RWPE2 (cell line): Measurements from ENCODE around the gene ADD1.

Source experiments
- ATAC-seq: fragments of 200-7000 bp; cut with Tn5 transposase; 3 replicates; pipeline ENCODE4 v1.9.1; 2021; ENCODE audit warnings: low read depth
- DNase-seq: peaks from one replicate; pipeline ENCODE4 v3.0.0-alpha.2; 2020; ENCODE audit warnings: low spot score
- H3K27ac ChIP-seq: fragments of 450-650 bp; 2 replicates; pipeline ENCODE4 v1.5.1; 2017; ENCODE audit warnings: mild to moderate bottlenecking; ENCODE audit not compliant: poor library complexity, severe bottlenecking
- H3K27me3 ChIP-seq: fragments of 250-450 bp; sonication (Bioruptor Pico); 2 replicates; pipeline ENCODE4 v1.5.1; 2021; ENCODE audit warnings: mild to moderate bottlenecking, moderate library complexity; ENCODE audit not compliant: insufficient read depth, poor library complexity, severe bottlenecking
- H3K36me3 ChIP-seq: fragments of 250-450 bp; sonication (Bioruptor Pico); 2 replicates; pipeline ENCODE4 v1.5.1; 2020; ENCODE audit warnings: low read depth, mild to moderate bottlenecking, moderate library complexity
- H3K4me1 ChIP-seq: fragments of 250-450 bp; sonication (Bioruptor Pico); 2 replicates; pipeline ENCODE4 v1.5.1; 2021; ENCODE audit warnings: mild to moderate bottlenecking, moderate library complexity; ENCODE audit not compliant: insufficient read depth, poor library complexity, severe bottlenecking
- H3K4me3 ChIP-seq: fragments of 250-450 bp; sonication (Bioruptor Pico); 2 replicates; pipeline ENCODE4 v1.5.1; 2021; ENCODE audit warnings: mild to moderate bottlenecking, moderate library complexity; ENCODE audit not compliant: severe bottlenecking
- H3K9me3 ChIP-seq: fragments of 250-450 bp; sonication (Bioruptor Pico); 2 replicates; pipeline ENCODE4 v1.5.1; 2021; ENCODE audit warnings: mild to moderate bottlenecking, moderate library complexity; ENCODE audit not compliant: severe bottlenecking
- TF ChIP-seq, protein P1 (sequence below): fragments of 450-650 bp; IDR thresholded peaks from one replicate; pipeline ENCODE4 v1.5.1; 2017; ENCODE audit warnings: mild to moderate bottlenecking, moderate library complexity; ENCODE audit not compliant: poor library complexity, severe bottlenecking

Gene ADD1

DNA sequence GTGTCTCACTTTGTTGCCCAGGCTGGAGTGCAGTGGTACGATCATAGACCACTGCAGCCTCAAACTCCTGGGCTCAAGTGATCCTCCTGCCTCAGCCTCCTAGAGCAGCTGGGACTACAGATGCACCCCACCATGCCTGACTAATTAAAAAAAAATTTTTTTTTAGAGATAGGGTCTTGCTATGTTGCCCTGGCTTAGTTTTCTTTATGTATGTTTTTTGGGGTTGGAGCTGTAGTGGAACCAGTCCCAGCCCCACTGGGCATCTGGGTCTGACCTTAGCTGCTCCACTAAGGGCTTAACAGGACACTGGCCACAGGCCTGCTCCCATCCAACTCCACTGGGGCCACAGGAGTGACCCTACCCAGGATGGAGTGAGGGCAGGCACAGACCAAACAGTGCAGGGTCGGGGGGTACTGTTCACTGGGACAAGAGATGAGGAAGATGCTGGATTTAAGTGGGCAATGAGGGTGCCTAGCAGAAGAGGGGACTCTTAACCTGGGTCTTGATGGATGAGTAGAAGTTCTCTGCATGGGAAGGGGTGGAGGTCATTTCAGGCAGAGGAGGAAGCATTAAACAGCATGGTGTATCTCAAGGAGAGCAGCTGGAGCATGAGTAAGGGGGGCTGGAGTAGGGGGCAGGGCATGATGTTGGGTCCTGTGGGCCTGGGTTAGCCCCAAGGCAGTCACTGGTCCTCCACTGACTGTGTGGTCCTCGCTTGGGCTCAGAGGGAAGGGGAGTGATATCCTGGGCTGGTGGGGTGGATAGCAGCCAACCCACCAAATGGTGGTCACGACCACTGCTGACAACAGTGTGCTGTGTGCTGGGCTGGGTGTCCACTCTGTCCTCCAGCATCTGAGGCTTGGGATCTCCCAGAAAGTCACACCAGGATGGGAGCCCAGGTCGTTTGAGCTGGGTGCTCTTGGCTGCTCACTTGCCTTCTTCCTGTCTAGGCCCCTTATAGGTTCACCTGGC lies 24.1 kb upstream of the ADD1 start:
- ATAC-seq (no peak), DNase-seq (no peak)
- Histone ChIP-seq H3K27me3 (no peaks in the 10 kb centered on the region), H3K4me1 (no peaks in the 10 kb centered on the region), H3K27ac (no peak overlapping the region), H3K4me3 (no peak overlapping the region), H3K36me3 (peaks cover 39% of the 10 kb centered on the region), H3K9me3 (no peaks in the 10 kb centered on the region)
- TF ChIP-seq, protein P1, sequence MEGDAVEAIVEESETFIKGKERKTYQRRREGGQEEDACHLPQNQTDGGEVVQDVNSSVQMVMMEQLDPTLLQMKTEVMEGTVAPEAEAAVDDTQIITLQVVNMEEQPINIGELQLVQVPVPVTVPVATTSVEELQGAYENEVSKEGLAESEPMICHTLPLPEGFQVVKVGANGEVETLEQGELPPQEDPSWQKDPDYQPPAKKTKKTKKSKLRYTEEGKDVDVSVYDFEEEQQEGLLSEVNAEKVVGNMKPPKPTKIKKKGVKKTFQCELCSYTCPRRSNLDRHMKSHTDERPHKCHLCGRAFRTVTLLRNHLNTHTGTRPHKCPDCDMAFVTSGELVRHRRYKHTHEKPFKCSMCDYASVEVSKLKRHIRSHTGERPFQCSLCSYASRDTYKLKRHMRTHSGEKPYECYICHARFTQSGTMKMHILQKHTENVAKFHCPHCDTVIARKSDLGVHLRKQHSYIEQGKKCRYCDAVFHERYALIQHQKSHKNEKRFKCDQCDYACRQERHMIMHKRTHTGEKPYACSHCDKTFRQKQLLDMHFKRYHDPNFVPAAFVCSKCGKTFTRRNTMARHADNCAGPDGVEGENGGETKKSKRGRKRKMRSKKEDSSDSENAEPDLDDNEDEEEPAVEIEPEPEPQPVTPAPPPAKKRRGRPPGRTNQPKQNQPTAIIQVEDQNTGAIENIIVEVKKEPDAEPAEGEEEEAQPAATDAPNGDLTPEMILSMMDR, result no peak

DNA sequence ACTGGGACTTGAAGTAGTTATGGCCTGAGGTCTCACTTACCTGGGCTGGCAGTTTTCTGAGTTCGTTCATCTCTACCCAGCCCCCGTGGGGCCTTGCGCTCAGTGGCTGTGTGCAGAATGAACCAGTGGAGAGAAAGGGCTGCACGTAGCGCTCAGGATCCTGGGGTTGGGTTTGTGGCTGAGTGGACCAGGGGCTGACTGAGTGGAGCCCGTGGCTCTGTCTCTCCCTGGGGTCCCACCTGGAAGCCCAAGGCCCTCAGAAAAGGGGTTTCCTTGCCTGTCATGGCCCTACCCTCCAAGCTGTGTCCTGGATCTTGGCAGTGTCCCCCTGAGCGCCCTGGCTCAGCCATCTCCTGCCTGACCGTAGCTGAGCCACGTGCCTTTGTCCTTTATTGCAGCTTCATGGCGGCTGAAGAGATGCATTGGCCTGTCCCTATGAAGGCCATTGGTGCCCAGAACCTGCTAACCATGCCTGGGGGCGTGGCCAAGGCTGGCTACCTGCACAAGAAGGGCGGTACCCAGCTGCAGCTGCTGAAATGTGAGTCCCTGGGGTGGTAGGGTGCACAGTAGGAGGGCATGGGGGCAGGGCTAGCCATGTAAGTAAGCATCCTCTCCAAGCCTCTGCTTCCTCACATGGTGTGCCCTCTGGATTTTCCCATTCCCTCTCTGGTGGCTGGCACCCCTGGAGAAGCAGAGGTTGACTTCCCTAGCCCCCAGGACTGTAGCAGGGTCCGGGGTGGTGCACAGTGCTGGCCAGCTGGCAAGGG lies 23.2 kb upstream of the ADD1 start:
- no peaks in the 10 kb centered on the region for H3K27me3 ChIP-seq
- H3K27ac ChIP-seq, result no peak overlapping the region
- H3K4me3 ChIP-seq, result no peak overlapping the region
- TF ChIP-seq, protein P1, result no peak
- no peaks in the 10 kb centered on the region for H3K9me3 ChIP-seq
- H3K36me3 ChIP-seq, result peaks cover 45% of the 10 kb centered on the region
- DNase-seq (no peak), ATAC-seq (no peak)
- no peaks in the 10 kb centered on the region for H3K4me1 ChIP-seq

DNA sequence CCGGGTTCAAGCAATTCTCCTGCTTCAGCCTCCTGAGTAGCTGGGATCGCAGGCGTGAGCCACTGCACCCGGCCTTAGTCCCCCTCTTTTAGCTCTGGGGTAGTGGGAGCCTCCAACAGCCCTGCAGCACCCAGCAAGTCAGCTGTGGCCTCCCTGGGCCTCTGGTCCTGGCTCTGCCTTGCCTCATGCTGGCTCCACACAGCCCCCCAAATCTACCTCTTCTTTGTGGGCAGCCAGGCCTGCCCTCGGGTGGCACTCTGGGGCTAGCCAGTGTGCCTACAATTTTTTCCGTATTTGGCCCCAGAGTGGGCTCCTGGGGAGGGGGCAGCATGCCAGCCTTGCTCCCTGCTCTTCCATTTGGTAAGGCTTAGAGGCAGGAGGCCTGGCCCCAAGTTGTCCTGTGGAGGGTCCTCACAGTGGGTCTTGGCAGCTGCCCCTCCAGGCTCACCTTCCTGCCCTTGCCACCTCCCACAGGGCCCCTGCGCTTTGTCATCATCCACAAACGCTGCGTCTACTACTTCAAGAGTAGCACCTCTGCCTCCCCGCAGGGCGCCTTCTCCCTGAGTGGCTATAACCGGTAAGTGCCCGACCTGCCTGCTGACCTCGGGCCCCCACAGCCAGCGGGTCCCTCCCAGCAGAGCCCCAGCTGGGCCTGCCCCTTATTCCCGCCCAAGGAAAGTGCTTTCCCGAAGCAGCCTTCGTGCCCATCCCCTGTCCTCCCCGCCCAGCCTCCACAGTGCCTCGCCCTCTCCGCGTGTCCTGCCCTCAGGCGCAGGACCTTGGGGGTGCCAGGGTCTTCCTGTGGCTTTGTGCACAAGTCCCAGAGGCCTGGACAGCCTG lies 21.0 kb upstream of the ADD1 start:
- H3K9me3 ChIP-seq, result no peaks in the 10 kb centered on the region
- no peaks in the 10 kb centered on the region for H3K4me1 ChIP-seq
- H3K27ac ChIP-seq, result no peak overlapping the region
- TF ChIP-seq, protein P1, result no peak
- peak; percentile 61 for DNase-seq
- ATAC-seq, result no peak
- H3K4me3 ChIP-seq, result no peak overlapping the region
- peaks cover 53% of the 10 kb centered on the region for H3K36me3 ChIP-seq
- no peaks in the 10 kb centered on the region for H3K27me3 ChIP-seq

DNA sequence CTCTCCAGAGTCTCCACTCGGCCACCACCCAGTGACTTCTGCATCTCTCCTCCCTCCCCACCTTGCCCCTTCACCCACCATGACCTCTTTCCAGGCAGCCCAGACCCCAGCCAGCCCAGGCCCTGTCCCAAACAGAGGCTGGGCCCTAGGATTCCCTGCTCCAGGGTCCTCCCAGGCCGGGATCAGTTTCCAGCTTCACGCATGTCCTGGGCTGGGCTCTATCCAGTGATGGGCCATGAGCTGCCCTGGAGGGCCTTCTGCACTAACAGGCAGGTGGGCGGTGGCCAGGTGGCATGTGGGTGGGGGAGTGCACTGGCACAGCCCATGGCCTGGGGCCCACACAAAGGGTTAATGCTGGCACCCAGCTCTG lies 20.4 kb upstream of the ADD1 start:
- Histone ChIP-seq H3K9me3 (no peaks in the 10 kb centered on the region), H3K36me3 (peaks cover 53% of the 10 kb centered on the region), H3K27me3 (no peaks in the 10 kb centered on the region), H3K4me3 (no peak overlapping the region), H3K4me1 (no peaks in the 10 kb centered on the region), H3K27ac (no peak overlapping the region)
- DNase-seq, result peak; percentile 49
- ATAC-seq, result no peak
- TF ChIP-seq, protein P1, result no peak
